CD4-positive, alpha-beta T cell treated with Interleukin-12 subunit alpha and Interleukin-12 subunit beta, for 1 hour (primary cell): Measurements from ENCODE around the gene CFLAR.
"Not testable (repeated sequence)": the region's sequence is repeated elsewhere in the genome, so short reads cannot be mapped to it uniquely, and the experiment has no call there.

ENCODE experiments used
- DNase-seq: peaks from one replicate; pipeline ENCODE4 v3.0.0-alpha.2; 2020

Gene CFLAR

DNA sequence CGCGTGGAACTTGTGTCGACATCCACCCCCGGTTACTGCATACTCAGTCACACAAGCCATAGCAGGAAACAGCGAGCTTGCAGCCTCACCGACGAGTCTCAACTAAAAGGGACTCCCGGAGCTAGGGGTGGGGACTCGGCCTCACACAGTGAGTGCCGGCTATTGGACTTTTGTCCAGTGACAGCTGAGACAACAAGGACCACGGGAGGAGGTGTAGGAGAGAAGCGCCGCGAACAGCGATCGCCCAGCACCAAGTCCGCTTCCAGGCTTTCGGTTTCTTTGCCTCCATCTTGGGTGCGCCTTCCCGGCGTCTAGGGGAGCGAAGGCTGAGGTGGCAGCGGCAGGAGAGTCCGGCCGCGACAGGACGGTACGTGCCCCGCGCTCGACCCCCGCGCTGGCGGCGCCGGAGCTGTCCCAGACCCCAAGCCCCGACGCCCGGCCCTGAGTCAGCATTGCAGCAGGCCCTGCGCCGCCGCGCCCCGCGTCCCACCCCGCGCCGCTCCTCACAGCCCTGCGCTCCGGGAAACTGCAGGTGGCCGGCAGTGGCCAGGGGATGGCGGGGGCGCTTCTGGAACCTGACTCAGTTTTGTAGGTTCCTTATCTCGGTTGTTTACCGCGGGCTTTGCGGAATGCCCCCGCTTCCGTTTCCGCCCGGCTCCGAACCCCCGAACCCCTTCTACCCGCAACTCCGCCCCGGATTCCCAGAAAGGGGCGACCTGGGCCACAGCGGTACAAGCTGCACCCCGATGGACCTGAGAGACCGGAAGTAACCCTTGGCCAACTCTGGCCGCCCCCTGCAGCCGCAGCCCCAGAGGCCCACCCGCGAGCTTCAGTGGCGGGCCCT lies at the start of gene CFLAR:
TSS of gene CFLAR (plus strand) at position 50 of the 844 bp plus-strand sequence. CDS start 13,702 bp downstream, outside the sequence.
- DNase-seq, result peak; percentile 86

GRCh38 chr2:201070948-201071478 lies 45.0 kb upstream of the CFLAR start:
- DNase-seq, result no peak

GRCh38 chr2:201071479-201072200 lies 44.3 kb upstream of the CFLAR start, which contains the start of the genes HYCC2 and NDUFB3:
HYCC2 (minus strand) TSS chr2:201071671; CDS start chr2:201024009, 47,662 bp downstream.
NDUFB3 (plus strand) TSS chr2:201072001; CDS start chr2:201078883, 6,882 bp downstream.
- DNase-seq, result peak; percentile 96

GRCh38 chr2:201072201-201072530 lies 43.8 kb upstream of the CFLAR start:
- no peak for DNase-seq

GRCh38 chr2:201073071-201073470 lies 42.9 kb upstream of the CFLAR start:
- DNase-seq, result no peak

GRCh38 chr2:201074996-201075395 lies 41.0 kb upstream of the CFLAR start:
- DNase-seq, result no peak

DNA sequence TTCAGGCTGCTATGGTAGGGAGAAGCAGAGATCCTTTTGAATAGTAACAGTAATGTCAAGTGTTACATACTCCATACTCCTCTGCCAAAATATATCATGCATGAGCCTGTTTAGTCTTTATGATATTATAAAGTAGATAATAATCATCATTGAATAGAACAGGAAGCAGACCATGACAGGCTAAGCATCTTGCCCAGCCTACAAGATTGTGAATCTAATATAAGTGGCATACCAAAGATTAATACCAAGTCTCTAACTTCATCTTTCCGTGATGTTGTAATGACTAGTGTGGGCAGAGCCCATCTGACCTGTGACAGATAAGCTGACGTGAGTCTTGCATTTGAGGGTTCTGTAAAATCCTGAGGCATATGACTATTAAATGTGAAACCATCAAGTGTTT lies 31.1 kb upstream of the CFLAR start:
- no peak for DNase-seq

GRCh38 chr2:201090574-201090973 lies 25.4 kb upstream of the CFLAR start:
- no peak for DNase-seq

GRCh38 chr2:201093573-201093972 lies 22.4 kb upstream of the CFLAR start:
- DNase-seq, result no peak

DNA sequence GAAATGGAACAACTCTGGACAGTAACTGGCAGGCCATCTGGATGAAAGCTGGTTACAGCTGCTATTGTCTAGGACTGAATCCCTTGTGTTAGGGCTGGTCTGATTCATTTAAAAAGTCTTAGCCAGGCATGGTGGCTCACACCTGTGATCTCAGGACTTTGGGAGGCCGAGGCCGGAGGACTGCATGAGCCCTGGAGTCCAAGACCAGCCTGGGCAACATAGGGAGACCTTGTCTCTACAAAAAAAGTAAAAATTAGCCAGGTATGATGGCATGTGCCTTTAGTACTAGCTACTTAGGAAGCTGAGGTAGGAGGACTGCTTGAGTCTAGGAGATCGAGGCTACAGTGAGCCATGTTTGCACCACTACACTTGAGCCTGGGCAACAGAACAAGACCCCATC lies 15.5 kb upstream of the CFLAR start:
- no peak for DNase-seq

GRCh38 chr2:201105759-201106158 lies 10.2 kb upstream of the CFLAR start:
- no peak for DNase-seq

DNA sequence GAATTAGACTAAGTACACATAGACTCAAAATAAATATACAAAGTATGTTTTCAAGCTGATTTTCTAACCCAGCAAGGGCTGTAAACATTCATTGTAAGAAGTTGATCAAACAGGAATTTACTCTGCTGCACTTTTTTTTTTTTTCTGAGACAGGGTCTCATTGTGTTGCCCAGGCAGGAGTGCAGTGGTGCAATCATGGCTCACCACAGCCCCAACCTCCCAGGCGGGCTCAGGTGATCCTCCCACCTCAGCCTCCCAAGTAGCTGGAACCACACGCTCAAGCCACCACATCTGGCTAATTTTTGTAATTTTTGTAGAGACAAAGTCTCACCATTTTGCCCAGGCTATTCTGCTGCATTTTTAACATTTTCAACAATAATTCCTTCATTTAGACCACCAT lies 8.3 kb upstream of the CFLAR start:
- no peak for DNase-seq

- no peak for DNase-seq
Observed at GRCh38 chr2:201108341-201108740, 7.6 kb upstream of the CFLAR start.

- no peak for DNase-seq
Observed at GRCh38 chr2:201109186-201109585, 6.8 kb upstream of the CFLAR start.

GRCh38 chr2:201110615-201111014 lies 5.3 kb upstream of the CFLAR start:
- no peak for DNase-seq

DNA sequence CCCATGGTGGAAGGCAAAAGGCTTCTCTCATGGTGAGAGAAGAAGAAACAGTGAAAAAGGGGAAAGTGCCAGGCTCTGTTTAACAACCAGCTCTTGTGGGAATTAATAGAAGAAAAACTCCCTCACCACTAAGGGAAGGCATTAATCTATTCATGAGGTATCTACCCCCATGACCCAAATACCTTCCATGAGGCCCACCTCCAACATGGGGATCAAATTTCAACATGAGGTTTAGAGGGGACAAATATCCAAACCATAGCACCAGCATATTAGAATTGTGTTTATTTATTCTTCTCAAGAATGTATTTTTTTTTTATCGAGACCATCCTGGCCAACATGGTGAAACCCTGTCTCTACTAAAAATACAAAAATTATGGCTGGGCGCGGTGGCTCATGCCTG lies 4.9 kb upstream of the CFLAR start:
- no peak for DNase-seq

- no peak for DNase-seq
Observed at GRCh38 chr2:201114350-201114749, 1.6 kb upstream of the CFLAR start.

GRCh38 chr2:201114846-201115245 lies 1.1 kb upstream of the CFLAR start:
- no peak for DNase-seq

DNA sequence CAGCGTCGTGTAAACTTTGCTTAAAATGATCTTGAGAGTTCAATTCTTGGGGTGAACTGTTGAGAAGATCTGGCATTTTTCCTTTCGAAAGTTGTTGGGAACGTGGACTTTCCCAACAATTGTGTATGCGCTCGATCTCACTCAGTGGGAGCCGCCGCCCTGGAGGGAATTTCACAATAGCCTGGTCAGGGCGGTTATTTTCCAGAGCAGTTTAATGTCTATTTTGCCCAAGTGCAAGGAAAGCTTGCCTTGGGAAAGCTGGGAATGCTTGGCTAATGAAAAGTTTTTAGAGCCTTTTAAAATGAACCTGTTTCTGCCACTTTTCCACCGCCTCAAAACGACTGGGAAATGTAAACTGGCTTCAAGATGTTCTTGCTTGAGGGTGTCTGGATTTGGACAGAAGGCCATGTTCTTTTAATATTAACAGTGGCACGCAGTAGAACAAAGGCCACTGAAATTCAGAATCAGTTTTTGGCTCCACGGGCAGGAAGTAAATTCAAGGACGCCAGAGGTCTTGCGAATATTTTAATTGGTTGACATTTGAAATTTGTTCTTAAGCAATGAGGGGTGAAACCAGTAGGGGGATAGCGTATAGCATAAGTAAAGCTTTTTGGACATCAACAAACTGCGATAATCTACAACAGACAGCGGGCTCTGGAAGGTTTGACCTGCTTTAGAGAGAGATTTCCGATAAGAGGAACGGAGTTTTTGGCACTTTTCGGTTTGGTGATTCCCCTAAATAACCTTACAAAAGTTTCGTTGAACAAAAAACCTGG lies 1.2 kb downstream of the CFLAR start:
- peak; percentile 77 for DNase-seq

DNA sequence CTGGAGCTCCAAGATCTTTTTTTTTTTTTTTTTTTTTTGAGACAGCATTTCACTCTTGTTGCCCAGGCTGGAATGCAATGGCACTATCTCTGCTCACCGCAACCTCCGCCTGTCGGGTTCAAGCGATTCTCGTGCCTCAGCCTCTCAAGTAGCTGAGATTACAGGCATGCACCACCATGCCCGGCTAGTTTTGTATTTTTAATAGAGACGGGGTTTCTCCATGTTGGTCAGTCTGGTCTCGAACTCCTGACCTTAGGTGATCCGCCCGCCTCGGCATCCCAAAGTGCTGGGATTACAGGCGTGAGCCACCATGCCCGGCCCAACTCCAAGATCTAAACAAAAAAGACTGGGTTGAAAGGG lies 1.8 kb downstream of the CFLAR start:
- DNase-seq, result not testable (repeated sequence)

DNA sequence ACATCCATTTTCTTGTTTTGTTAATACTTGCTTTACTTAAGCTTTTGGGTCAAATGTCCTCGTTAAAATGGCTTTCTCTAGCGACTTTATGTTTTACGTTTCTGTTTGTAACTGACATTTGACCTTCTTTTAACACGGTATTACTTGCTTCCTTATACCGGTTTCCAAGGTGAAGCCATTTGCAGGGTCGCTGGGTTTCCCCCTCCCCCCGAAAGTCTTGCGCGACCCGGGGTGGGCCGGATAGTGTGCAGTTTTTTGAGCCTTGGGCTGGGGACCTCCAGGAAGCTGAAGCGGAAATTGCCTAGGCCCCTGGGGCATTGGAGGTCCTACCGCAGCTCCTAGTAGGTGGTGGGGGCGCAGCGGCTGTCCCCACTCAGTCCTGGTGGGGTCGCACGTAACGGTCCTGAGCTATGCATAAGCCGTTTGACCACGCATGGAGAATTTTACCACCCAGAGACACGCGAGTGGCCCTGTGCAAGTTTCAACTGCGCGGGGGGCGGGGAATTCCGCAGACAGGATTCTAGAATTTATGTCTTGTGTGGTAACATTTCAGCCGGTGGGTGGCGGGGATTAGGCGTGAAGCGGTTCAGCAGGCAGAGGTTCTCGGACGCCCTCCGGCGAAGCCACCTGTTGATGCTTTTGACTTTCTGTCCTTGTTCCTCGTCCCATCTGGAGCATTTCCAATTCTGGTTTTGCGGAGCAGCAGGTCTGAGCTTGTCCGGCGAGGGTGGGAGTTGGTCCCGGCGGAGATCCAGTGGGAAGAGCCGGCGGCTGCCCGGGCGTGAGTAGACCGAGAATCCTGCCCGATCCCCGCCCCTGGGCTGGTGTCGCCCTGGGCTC lies 2.4 kb downstream of the CFLAR start:
- peak; percentile 90 for DNase-seq
